ENCODE data around the gene SLX4IP.

Gene SLX4IP

DNA sequence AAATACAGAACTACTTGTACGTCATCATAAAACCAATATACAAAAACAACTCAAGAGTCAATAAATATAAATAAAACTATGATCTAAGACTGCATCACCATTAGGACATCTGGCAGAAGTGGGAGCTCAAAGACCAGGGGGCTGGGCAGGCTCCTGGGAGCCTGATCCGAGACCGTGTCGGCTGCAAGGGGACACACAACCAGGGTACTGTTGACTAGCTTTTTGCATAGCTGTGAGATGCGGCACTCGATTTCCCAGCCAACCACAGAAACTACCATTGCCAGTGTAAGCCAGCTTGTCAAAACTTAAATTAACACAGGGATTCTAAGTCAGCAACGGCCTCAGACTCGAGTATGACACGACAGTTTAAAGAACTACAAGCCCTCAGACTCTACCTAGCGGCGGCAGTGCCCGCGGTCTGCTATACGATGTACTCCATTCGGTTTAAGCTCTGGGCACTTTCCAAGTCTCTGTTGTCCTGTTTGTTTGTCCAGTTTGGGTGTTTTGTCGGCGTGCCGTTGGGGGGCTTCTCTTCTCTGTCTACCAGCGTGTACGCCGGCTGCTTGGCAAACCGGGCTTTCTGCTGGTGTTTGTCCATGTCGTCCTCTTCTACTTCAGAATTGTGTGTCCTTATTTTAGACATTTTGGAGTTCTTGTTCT lies 204.1 kb downstream of the SLX4IP start:
- no peak for DNase-seq

DNA sequence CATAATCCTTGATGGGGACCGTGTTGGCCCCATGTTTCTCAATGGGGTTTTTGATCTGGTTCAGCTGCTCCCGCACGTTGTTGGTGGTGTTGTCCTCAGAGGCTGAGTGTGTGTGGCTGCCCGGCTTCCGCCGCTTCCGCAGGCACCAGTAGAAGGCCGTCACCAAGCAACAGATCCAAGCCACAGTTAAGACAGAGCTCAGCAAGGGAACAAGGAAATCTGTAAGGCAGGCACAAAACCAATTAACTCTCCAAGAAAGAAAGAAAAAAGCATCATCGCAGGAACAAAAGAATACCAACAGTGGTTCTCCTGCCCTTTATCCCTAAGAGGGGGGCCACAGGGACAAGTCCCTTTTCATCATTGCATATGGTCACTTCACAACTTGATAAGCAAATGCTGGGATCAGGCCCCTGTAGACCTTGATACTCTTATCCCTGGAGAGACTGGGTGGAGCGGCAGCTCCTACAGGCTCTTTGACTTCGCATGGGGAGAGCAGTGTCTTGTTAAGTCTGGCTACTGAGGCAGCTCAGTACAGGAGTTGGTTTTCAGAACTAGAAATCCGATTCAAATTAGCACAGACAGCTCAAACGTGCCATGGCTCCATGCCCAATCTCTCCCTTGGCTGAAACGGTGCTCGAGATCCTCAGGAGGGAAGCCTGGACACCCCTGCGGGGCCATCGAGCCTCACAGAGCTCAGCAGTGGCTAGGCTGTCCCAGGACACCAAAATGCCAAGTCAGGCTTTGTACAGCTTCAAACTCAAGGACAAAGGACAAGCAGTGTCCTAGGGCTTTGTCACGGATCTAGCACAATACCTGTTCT lies 204.8 kb downstream of the SLX4IP start:
- DNase-seq = no peak

GRCh38 chr20:10640897-10641296 lies 205.8 kb downstream of the SLX4IP start:
- no peak for DNase-seq

DNA sequence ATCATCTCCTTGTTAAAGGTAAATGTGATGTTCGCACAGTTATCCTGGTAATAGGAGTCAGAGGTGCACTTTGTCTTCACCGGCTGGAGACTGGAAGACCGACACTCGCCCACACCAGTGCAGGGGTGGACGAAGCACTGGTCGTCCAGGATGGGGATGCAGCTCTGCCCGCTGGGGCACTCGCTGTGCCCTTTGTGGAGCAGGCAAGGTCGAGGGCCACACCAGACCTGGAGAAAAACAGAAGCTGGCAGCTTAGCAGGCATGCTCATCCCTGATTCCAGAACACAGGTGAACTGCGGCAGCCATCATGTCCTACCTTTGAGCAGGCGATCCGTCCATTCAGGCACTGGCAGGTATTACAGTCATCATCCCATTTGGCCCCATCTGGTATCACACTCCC lies 206.4 kb downstream of the SLX4IP start:
- DNase-seq = no peak

DNA sequence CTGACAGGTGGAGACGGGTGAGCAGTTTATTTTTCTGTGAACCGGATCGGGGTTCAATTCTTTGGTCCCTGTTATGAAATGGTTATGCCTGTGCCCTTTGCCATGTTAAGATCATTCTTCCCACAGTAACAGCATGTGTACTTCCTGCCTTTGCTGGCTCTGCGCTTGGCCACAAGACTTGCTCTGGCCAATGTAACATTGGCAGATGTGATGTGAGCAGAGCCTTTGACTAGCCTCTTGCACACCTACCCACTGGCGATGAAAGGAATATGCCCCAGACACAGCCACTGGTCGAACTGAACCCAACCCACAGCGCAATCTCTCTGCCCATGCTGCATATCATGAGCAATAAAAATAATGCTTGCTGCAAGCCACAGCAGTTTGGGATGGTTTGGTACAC lies 206.8 kb downstream of the SLX4IP start:
- DNase-seq = no peak

GRCh38 chr20:10642856-10643559 lies 207.9 kb downstream of the SLX4IP start:
- DNase-seq = no peak

GRCh38 chr20:10643560-10643873 lies 208.4 kb downstream of the SLX4IP start:
- DNase-seq = no peak

GRCh38 chr20:10644458-10645204 lies 209.5 kb downstream of the SLX4IP start:
- no peak for DNase-seq

GRCh38 chr20:10645205-10645570 lies 210.1 kb downstream of the SLX4IP start:
- DNase-seq = no peak

- DNase-seq = no peak
Measured at GRCh38 chr20:10646006-10646405, 210.9 kb downstream of the SLX4IP start.

DNA sequence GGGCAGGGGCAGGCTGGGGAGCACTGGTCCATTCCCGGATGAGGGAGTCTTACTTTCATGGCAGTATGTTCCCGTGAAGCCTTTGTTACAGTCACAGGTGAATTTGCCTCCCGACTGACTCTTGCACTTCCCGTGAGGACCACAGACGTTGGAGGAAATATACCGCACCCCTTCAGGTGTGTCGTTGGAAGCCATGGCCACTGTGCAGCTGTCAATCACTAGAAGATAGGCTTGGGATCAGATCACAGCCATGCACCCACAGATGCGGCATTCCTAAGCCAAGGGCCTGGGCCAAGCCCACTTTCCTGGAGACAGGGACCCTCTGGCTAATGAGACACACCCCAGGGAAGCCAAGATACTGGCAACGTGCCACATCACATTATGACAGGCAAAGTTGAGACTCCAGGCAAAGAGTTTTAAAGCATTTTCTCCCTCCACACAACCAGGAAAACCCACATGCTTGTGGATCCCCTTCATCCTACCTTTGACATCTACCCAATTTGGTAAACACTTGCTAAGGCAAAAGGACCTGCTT lies 211.8 kb downstream of the SLX4IP start:
- DNase-seq = no peak

DNA sequence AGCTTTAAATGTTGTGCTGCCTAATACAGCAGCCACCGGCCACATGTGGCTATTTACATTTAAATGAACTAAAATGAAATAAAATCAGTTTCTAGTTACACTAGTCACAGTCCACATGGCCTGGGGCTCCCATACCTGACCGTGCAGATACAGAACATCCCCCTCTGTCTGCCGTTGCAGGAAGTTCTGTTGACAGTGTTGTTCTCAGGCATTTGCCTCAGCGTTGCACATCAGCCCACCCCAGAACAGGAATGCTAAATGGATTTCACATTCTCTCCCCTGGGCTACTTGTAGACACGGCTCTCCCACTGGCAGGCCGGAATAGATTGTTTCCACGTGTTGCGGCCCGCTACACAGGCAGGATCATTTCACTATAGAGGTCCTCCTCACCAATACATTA lies 212.4 kb downstream of the SLX4IP start:
- no peak for DNase-seq

- DNase-seq = no peak
Measured at GRCh38 chr20:10647909-10648308, 212.8 kb downstream of the SLX4IP start.

- DNase-seq = no peak
Measured at GRCh38 chr20:10648651-10649050, 213.5 kb downstream of the SLX4IP start.

DNA sequence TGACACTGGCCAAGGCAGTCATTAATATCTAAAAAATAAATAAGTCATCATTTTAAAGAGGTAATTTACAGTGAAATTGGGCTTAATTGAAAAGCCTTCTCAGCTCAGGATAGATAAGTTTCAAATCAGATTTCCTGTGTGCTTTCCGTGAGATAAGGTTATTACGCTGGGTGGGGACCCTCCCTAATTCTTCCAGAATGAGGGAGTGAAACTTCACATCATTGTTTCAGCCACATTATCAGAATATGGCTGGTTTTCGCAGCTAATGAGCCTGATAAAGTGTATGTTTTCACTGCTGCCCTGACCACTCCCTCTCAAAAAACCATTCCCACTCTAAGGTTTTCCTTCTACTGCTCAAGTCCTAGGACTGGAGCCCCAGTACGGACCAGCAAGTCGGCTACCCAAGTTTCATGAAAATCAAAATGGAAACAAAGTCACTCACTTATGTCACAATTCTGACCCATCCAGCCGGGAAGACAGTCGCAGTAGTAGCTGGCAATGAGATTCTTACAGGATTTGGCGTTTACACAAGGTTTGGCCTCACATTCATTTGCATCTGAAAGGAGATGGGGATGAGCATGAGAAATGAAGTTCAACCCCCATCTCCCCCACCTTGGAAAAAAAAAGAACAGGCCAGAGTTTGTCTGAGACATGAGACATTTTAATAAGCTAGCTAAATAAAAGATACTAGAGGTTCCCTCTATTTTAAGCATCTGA lies 214.1 kb downstream of the SLX4IP start:
- no peak for DNase-seq

GRCh38 chr20:10649797-10650160 lies 214.7 kb downstream of the SLX4IP start:
- no peak for DNase-seq

- no peak for DNase-seq
Measured at GRCh38 chr20:10651227-10651990, 216.3 kb downstream of the SLX4IP start.

DNA sequence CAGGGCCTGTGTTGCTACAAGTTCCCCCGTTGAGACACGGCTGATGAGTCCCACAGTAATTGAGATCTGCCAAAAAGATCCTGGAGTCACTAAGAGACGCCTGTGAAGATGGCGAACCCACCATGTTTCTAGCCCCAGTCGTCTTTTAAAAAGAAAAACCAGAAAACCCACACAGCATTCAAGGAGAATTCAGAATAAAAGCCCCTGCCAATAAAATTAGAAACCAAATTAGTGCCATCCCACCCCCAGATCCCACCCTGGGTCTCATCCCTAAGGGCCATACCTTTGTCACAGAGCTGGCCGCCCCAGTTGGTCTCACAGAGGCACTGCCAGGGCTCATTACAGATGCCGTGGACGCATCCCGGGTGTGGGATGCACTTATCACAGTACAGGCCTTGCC lies 217.1 kb downstream of the SLX4IP start:
- DNase-seq = no peak

GRCh38 chr20:10652660-10653261 lies 217.7 kb downstream of the SLX4IP start:
- no peak for DNase-seq

DNA sequence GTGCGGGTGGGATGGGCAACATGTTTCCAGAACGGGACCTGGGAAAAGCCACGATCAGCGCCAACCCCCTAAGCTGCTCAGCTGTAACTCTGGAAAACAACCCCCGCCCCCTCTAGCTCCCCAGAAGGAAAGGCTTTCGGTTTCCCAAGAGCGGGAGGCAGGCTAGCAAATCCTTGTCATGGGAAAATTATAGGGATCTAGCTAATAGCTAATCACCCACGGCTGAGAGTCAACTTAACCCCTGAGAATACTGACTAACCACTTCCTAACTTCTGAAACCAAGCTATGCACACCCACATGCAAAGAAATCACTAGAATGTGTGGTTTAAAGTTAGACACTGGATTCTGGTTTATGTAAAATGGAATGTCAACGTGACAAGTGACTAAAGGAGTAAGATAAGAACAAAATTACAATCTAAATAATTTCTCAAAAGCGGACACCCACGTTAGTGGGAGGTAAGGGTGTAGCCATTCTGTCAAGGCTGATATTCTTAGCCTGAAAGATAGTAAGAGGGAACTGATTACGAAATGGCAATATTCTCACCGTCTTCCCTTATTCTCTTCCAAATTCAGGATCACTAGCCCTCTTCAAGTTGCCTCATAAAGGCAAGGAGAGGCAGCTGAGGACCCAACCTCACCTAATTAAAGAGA lies 218.6 kb downstream of the SLX4IP start:
- no peak for DNase-seq

- no peak for DNase-seq
Measured at GRCh38 chr20:10654250-10654610, 219.1 kb downstream of the SLX4IP start.

Measured in CD4-positive, alpha-beta T cell treated with Interferon gamma for 1 hour (primary cell).